Fibroblast of lung (primary cell): Measurements from ENCODE around the gene EXOSC7. TPM values are rescaled to one million over a fixed set of nuclear protein-coding genes. Genes with fewer than 3 reads are reported as not detected.

Source experiments
- DNase-seq, 2 donors: peaks; one replicate each; pipeline versions ENCODE4 v3.0.0 to v3.0.0-alpha.2; 2010; ENCODE audit warnings: low read depth in 2 of 2
- H2AFZ ChIP-seq: 2 replicates; pipeline ENCODE4 v1.5.1; 2012; ENCODE audit warnings: low read length, control low read depth, inconsistent platforms
- H3K27ac ChIP-seq: 2 replicates; pipeline ENCODE4 v1.5.1; 2011; ENCODE audit warnings: low read length, control low read depth; ENCODE audit not compliant: insufficient read depth
- H3K27me3 ChIP-seq: 2 replicates; pipeline ENCODE4 v1.5.1; 2011; ENCODE audit warnings: mild to moderate bottlenecking, low read length; ENCODE audit not compliant: control insufficient read depth, insufficient read depth
- H3K36me3 ChIP-seq: 2 replicates; pipeline ENCODE4 v1.5.1; 2011; ENCODE audit warnings: low read length; ENCODE audit not compliant: control insufficient read depth, insufficient read depth
- H3K4me1 ChIP-seq: 2 replicates; pipeline ENCODE4 v1.5.1; 2011; ENCODE audit warnings: low read length; ENCODE audit not compliant: control insufficient read depth, insufficient read depth; ENCODE audit errors: extremely low read depth
- H3K4me2 ChIP-seq: 2 replicates; pipeline ENCODE4 v1.5.1; 2011; ENCODE audit warnings: low read length, control low read depth; ENCODE audit not compliant: insufficient read depth; ENCODE audit errors: extremely low read depth
- H3K4me3 ChIP-seq, 4 experiments: fragments of 200-600 bp in 1 of 4; sonication (generic) in 1 of 4; replicated peaks in 1 of 4; 2 replicates each; pipeline ENCODE4 v1.5.1; 2011 to 2016; ENCODE audit warnings: low read length in 4 of 4, low read depth in 3 of 4, mild to moderate bottlenecking in 3 of 4, control low read depth in 2 of 4, inconsistent platforms in 1 of 4, mixed read lengths in 1 of 4; ENCODE audit not compliant: insufficient read depth in 1 of 4; ENCODE audit errors: control extremely low read depth in 1 of 4
- H3K79me2 ChIP-seq: 2 replicates; pipeline ENCODE4 v1.5.1; 2012; ENCODE audit warnings: mild to moderate bottlenecking, low read length, inconsistent platforms; ENCODE audit not compliant: control insufficient read depth, insufficient read depth
- H3K9ac ChIP-seq: 2 replicates; pipeline ENCODE4 v1.5.1; 2011; ENCODE audit warnings: mild to moderate bottlenecking, low read length, control low read depth; ENCODE audit not compliant: insufficient read depth
- H3K9me3 ChIP-seq: 2 replicates; pipeline ENCODE4 v1.5.1; 2012; ENCODE audit warnings: low read depth, low read length; ENCODE audit not compliant: control insufficient read depth, insufficient read depth
- H4K20me1 ChIP-seq: 2 replicates; pipeline ENCODE4 v1.5.1; 2011; ENCODE audit warnings: low read length; ENCODE audit not compliant: control insufficient read depth, insufficient read depth; ENCODE audit errors: extremely low read depth
- CTCF ChIP-seq, 2 donors: IDR thresholded peaks in 1 of 2; conservative IDR thresholded peaks in 1 of 2; 1 replicate in 1 of 2; 2 replicates in 1 of 2; pipeline ENCODE4 v1.5.1; 2011 to 2012; ENCODE audit warnings: low read length in 2 of 2, control low read depth in 1 of 2, inconsistent platforms in 1 of 2, low read depth in 1 of 2, mild to moderate bottlenecking in 1 of 2
- EZH2 ChIP-seq: IDR thresholded peaks from 2 replicates; pipeline ENCODE4 v1.5.1; 2012; ENCODE audit warnings: low read length, control low read depth, mild to moderate bottlenecking; ENCODE audit errors: missing control alignments
- polyA plus RNA-seq, 2 donors: library from polyadenylated mRNA; depleted of rRNA in 1 of 2; stranded (reverse) in 1 of 2; unstranded in 1 of 2; fragments of >200 nt; gene quantifications; 2 replicates each; pipeline ENCODE4 v1.2.1, GENCODE V29; 2011 to 2012; ENCODE audit warnings: missing spikeins in 1 of 2
- total RNA-seq: library from RNA; depleted of rRNA; stranded (reverse); fragments of >200 nt; gene quantifications from 2 replicates; pipeline ENCODE4 v1.2.1, GENCODE V29; 2014

Gene EXOSC7
- total and polyA plus RNA-seq, 2 donors (not counting 1 experiment from before 2014, with no cell fraction given): 58.8 to 72.5 TPM

- H3K4me2 ChIP-seq: no peak overlapping the region
- TF ChIP-seq CTCF (conservative IDR thresholded peaks at IDR 0.05 in 1 of 2, IDR thresholded peaks at IDR 0.05 in 1 of 2; ENCODE audit: low read depth in 1 of 2, low read length in 2 of 2) (no peak), EZH2 (no peak)
Observed at GRCh38 chr3:45017821-45018220, 41.8 kb downstream of the EXOSC7 start.

DNA sequence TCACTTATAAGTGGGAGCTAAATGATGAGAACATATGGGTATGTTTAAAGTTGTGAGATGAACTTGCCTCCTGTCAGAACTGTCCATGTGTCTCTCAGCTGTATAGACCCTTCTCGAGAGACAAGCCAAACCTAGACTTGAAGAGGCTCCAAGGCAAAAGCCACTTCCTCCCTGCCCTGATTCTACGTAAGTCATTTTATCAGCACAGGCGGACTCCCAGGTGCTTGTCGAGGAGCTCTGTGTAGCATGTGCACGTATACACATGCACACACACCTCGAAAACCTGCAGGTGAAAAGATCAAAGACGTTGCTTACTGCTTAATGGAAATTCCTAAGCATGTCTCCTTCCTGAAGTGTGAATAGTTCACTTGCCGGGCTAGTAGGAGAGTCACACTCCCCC lies 44.5 kb downstream of the EXOSC7 start:
- no peak overlapping the region for H3K27ac ChIP-seq
- H3K9ac ChIP-seq: no peak overlapping the region
- no peaks in the 10 kb centered on the region for H3K27me3 ChIP-seq
- no peak overlapping the region for H3K4me3 ChIP-seq
- peaks cover 5% of the 10 kb centered on the region for H3K4me1 ChIP-seq
- H3K79me2 ChIP-seq: no peaks in the 10 kb centered on the region
- H3K4me2 ChIP-seq: no peak overlapping the region
- H2AFZ ChIP-seq: no peak overlapping the region
- TF ChIP-seq CTCF (conservative IDR thresholded peaks at IDR 0.05 in 1 of 2, IDR thresholded peaks at IDR 0.05 in 1 of 2; ENCODE audit: low read depth in 1 of 2, low read length in 2 of 2) (no peak), EZH2 (no peak)
- DNase-seq: no peak
- no peaks in the 10 kb centered on the region for H3K36me3 ChIP-seq
- H4K20me1 ChIP-seq: no peaks in the 10 kb centered on the region
- no peaks in the 10 kb centered on the region for H3K9me3 ChIP-seq

More at GRCh38 chr3:45017821-45018220, 41.8 kb downstream of the EXOSC7 start:
- Histone ChIP-seq H3K4me1 (peaks cover 2% of the 10 kb centered on the region), H3K9me3 (no peaks in the 10 kb centered on the region), H3K79me2 (no peaks in the 10 kb centered on the region), H3K9ac (no peak overlapping the region), H3K27me3 (no peaks in the 10 kb centered on the region), H3K4me3 (no peak overlapping the region), H2AFZ (no peak overlapping the region), H3K27ac (no peak overlapping the region), H4K20me1 (no peaks in the 10 kb centered on the region), H3K36me3 (no peaks in the 10 kb centered on the region)
- DNase-seq: no peak

- Histone ChIP-seq H2AFZ (no peak overlapping the region), H4K20me1 (no peaks in the 10 kb centered on the region), H3K79me2 (no peaks in the 10 kb centered on the region), H3K4me2 (no peak overlapping the region), H3K36me3 (no peaks in the 10 kb centered on the region), H3K9ac (no peak overlapping the region), H3K27me3 (no peaks in the 10 kb centered on the region), H3K4me3 (no peak overlapping the region), H3K27ac (no peak overlapping the region), H3K4me1 (peaks cover 14% of the 10 kb centered on the region), H3K9me3 (no peaks in the 10 kb centered on the region)
- no peak for DNase-seq
- TF ChIP-seq CTCF (conservative IDR thresholded peaks at IDR 0.05 in 1 of 2, IDR thresholded peaks at IDR 0.05 in 1 of 2; ENCODE audit: low read depth in 1 of 2, low read length in 2 of 2) (no peak), EZH2 (no peak)
Observed at GRCh38 chr3:45021524-45022297, 45.7 kb downstream of the EXOSC7 start.
